ENCODE data around the gene RUNX1. TPM values are rescaled to one million over a fixed set of nuclear protein-coding genes. Genes with fewer than 3 reads are reported as not detected.

Gene RUNX1
- total and polyA plus RNA-seq, 10 of the 15 experiments (the other 5 are each of a cell fraction or from before 2014, with no cell fraction given), result 0.90 to 15.2 (median 4.1) TPM

DNA sequence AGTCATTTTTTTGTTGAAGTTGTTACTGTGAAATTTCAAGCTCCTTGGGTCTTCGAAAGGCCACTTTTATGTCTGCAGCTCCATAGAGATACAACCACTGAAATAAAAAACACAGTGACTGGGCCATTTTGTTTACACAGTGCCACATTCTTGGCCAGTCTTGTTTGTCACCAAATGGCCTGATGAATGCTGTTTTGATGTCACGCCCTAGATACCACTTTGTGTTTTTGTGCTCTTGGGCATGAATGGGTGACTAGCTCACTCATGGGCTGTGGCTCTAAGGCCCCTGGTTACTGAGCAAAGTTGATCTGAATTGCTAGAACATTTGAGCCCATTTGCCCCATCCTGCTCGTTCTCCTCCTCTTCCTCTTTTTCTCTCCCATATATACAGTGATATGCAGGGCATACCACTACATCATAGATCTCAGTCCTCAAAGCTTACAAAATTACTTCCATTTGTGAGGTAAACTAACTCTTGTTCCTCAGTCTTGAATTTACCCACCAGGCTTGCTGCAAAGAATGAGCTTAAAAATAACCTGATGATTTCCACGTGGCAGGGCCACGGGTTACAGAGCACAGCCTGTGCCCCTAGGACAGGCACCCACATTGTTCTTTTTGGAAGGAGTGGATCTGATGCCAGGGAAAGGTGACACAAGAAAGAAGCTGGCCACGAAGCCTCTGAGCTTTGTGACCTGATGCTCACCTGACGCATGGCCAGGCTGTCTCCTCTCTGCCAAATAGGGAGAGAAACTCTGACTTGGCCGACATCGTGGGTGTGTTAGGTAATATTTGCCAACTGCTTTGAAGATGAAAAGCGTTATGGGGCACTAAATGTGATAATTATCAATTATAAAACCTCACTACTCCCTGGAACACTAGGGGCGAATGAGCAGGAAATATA is 92.4 kb downstream of the RUNX1 start (continued):
- TF ChIP-seq, protein P1, sequence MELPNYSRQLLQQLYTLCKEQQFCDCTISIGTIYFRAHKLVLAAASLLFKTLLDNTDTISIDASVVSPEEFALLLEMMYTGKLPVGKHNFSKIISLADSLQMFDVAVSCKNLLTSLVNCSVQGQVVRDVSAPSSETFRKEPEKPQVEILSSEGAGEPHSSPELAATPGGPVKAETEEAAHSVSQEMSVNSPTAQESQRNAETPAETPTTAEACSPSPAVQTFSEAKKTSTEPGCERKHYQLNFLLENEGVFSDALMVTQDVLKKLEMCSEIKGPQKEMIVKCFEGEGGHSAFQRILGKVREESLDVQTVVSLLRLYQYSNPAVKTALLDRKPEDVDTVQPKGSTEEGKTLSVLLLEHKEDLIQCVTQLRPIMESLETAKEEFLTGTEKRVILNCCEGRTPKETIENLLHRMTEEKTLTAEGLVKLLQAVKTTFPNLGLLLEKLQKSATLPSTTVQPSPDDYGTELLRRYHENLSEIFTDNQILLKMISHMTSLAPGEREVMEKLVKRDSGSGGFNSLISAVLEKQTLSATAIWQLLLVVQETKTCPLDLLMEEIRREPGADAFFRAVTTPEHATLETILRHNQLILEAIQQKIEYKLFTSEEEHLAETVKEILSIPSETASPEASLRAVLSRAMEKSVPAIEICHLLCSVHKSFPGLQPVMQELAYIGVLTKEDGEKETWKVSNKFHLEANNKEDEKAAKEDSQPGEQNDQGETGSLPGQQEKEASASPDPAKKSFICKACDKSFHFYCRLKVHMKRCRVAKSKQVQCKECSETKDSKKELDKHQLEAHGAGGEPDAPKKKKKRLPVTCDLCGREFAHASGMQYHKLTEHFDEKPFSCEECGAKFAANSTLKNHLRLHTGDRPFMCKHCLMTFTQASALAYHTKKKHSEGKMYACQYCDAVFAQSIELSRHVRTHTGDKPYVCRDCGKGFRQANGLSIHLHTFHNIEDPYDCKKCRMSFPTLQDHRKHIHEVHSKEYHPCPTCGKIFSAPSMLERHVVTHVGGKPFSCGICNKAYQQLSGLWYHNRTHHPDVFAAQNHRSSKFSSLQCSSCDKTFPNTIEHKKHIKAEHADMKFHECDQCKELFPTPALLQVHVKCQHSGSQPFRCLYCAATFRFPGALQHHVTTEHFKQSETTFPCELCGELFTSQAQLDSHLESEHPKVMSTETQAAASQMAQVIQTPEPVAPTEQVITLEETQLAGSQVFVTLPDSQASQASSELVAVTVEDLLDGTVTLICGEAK (IDR thresholded peaks at IDR 0.05; ENCODE audit: borderline replicate concordance), result no peak
- no peak for TF ChIP-seq DPF2 (IDR thresholded peaks at IDR 0.05)
- no peak for TF ChIP-seq ZNF274 (IDR thresholded peaks at IDR 0.05; ENCODE audit: insufficient read depth, insufficient read length)
- TF ChIP-seq, protein P2, sequence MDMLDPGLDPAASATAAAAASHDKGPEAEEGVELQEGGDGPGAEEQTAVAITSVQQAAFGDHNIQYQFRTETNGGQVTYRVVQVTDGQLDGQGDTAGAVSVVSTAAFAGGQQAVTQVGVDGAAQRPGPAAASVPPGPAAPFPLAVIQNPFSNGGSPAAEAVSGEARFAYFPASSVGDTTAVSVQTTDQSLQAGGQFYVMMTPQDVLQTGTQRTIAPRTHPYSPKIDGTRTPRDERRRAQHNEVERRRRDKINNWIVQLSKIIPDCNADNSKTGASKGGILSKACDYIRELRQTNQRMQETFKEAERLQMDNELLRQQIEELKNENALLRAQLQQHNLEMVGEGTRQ (IDR thresholded peaks at IDR 0.05; ENCODE audit: borderline replicate concordance, low read depth, low read length), result no peak

DNA sequence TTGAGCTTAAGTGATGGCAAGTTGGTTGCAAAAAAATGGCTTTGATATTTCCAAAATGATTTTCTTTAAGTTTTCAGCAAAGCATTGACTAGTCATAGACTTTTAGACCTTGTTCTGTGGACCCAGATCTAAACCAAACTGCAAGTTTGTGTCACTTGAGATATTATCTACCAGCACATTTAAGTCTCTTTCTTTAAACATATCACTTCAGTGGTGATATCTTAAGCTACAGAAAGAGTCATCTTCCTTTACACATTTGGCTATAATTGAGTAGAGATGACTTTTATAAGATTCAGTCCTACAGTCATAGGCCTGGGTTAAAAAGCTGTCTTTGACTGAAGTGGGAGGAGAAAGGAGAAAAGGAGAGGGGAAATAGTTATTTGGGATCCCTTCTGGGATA is 95.2 kb downstream of the RUNX1 start:
- ChIA-PET SMC1A (ENCODE audit: uncharacterized antibody, unreplicated experiment) (no interaction called here), POLR2A (no interaction called here), CTCF (interaction anchor here (0.7 kb wide), 1 partner anchor 20 kb away, joined by 6 read pairs; no protein-coding TSS in a partner anchor), RAD21 (ENCODE audit: unreplicated experiment) (no interaction called here)
- ATAC-seq (no peak), FAIRE-seq (no peak), DNase-seq (ENCODE audit: low read depth, low spot score) (no peak)
- Histone ChIP-seq H3K27ac (ENCODE audit: control insufficient read depth, insufficient read depth) (no peak overlapping the region), H3K9ac (ENCODE audit: control insufficient read depth, insufficient read depth, low read length) (no peak overlapping the region), H4K20me1 (ENCODE audit: control insufficient read depth, insufficient read depth) (no peaks in the 10 kb centered on the region), H3K27me3 (replicated peaks in 1 of 2; ENCODE audit: control insufficient read depth in 2 of 2, insufficient read depth in 2 of 2, low read length in 1 of 2) (no peaks in the 10 kb centered on the region), H2AFZ (ENCODE audit: control insufficient read depth, low read depth, low read length) (no peak overlapping the region), H3K4me1 (ENCODE audit: control insufficient read depth, insufficient read depth, low read length) (no peaks in the 10 kb centered on the region), H3K79me2 (ENCODE audit: control insufficient read depth, insufficient read depth, low read length) (no peaks in the 10 kb centered on the region), H3K4me2 (ENCODE audit: control insufficient read depth, insufficient read depth) (no peak overlapping the region), H3K9me3 (replicated peaks; ENCODE audit: control insufficient read depth, insufficient read depth, low read length) (no peaks in the 10 kb centered on the region), H3K36me3 (ENCODE audit: control insufficient read depth in 2 of 2, insufficient read depth in 2 of 2, low read length in 1 of 2) (no peaks in the 10 kb centered on the region), H3K4me3 (no peak overlapping the region)
- intact Hi-C loops (cut with micrococcal nuclease; ENCODE audit: unreplicated experiment) (no loop called here), in situ Hi-C loops (cut with MboI) (no loop called here)
- BruUV-seq (replicated peaks), result no TSS peak
- TF ChIP-seq, protein P3, sequence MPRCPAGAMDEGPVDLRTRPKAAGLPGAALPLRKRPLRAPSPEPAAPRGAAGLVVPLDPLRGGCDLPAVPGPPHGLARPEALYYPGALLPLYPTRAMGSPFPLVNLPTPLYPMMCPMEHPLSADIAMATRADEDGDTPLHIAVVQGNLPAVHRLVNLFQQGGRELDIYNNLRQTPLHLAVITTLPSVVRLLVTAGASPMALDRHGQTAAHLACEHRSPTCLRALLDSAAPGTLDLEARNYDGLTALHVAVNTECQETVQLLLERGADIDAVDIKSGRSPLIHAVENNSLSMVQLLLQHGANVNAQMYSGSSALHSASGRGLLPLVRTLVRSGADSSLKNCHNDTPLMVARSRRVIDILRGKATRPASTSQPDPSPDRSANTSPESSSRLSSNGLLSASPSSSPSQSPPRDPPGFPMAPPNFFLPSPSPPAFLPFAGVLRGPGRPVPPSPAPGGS (IDR thresholded peaks at IDR 0.05; ENCODE audit: borderline replicate concordance, insufficient read depth, low read depth, low read length, poor library complexity, severe bottlenecking), result no peak
- TF ChIP-seq RB1 (IDR thresholded peaks at IDR 0.05; ENCODE audit: borderline replicate concordance), result no peak
- TF ChIP-seq EED (IDR thresholded peaks at IDR 0.05; ENCODE audit: low read depth), result no peak
- no peak for TF ChIP-seq ESRRA (IDR thresholded peaks at IDR 0.05; ENCODE audit: low read length)
- TF ChIP-seq PAX5 (IDR thresholded peaks at IDR 0.05; ENCODE audit: borderline replicate concordance, low read depth, low read length), result no peak
- no peak for TF ChIP-seq ZBED1 (IDR thresholded peaks at IDR 0.05; ENCODE audit: borderline replicate concordance)
- TF ChIP-seq SREBF1 (IDR thresholded peaks at IDR 0.05; ENCODE audit: low read length), result no peak
- TF ChIP-seq, protein P4, sequence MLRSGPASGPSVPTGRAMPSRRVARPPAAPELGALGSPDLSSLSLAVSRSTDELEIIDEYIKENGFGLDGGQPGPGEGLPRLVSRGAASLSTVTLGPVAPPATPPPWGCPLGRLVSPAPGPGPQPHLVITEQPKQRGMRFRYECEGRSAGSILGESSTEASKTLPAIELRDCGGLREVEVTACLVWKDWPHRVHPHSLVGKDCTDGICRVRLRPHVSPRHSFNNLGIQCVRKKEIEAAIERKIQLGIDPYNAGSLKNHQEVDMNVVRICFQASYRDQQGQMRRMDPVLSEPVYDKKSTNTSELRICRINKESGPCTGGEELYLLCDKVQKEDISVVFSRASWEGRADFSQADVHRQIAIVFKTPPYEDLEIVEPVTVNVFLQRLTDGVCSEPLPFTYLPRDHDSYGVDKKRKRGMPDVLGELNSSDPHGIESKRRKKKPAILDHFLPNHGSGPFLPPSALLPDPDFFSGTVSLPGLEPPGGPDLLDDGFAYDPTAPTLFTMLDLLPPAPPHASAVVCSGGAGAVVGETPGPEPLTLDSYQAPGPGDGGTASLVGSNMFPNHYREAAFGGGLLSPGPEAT (IDR thresholded peaks at IDR 0.05; ENCODE audit: low read depth), result no peak
- TF ChIP-seq, protein P5, sequence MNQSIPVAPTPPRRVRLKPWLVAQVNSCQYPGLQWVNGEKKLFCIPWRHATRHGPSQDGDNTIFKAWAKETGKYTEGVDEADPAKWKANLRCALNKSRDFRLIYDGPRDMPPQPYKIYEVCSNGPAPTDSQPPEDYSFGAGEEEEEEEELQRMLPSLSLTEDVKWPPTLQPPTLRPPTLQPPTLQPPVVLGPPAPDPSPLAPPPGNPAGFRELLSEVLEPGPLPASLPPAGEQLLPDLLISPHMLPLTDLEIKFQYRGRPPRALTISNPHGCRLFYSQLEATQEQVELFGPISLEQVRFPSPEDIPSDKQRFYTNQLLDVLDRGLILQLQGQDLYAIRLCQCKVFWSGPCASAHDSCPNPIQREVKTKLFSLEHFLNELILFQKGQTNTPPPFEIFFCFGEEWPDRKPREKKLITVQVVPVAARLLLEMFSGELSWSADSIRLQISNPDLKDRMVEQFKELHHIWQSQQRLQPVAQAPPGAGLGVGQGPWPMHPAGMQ (IDR thresholded peaks at IDR 0.05; ENCODE audit: borderline replicate concordance), result no peak

Measured in GM12878 (cell line).